ENCODE data around the gene CACNB3. TPM values are rescaled to one million over a fixed set of nuclear protein-coding genes. Genes with fewer than 3 reads are reported as not detected.
"Not testable (repeated sequence)": the region's sequence is repeated elsewhere in the genome, so short reads cannot be mapped to it uniquely, and the experiment has no call there.

CACNB3 gene
- total RNA-seq, 1 donor from 2014 or later: 11.5 TPM

DNA sequence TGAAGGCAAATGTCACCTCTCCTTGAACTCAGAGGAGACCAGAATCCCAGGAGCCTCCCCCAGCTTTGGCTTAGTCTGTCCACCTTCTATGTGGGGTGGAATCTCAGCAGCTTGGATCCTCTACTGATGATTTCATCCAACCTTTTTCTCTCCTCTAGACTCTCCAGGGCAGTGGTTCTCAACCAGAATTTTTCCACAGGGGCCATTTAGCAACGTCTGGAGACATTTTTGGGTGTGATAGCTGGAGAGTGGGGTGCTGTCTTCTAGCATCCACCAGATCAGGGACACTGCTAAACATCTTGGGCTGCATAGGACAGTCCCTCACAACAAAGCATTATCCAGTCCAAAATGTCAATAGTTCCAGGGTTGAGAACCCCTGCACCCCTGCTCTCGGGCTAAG, 38.1 kb downstream of the CACNB3 start:
- DNase-seq (ENCODE audit: low spot score): no peak
- no peaks in the 10 kb centered on the region for H3K27me3 Mint-ChIP-seq (ENCODE audit: low read depth)
- peaks cover 3% of the 10 kb centered on the region for H3K36me3 Mint-ChIP-seq (ENCODE audit: low read depth)
- no peak overlapping the region for H3K4me3 Mint-ChIP-seq (ENCODE audit: low read depth)
- peaks cover 7% of the 10 kb centered on the region for H3K4me1 Mint-ChIP-seq (ENCODE audit: low read depth)
- intact Hi-C loops (cut with micrococcal nuclease): loop anchor here (10.0 kb wide), 1 partner anchor 118 kb away; the partner anchor contains the start of genes WNT1 and WNT10B
- no peak overlapping the region for H3K27ac Mint-ChIP-seq
- H3K9me3 Mint-ChIP-seq: no peaks in the 10 kb centered on the region

DNA sequence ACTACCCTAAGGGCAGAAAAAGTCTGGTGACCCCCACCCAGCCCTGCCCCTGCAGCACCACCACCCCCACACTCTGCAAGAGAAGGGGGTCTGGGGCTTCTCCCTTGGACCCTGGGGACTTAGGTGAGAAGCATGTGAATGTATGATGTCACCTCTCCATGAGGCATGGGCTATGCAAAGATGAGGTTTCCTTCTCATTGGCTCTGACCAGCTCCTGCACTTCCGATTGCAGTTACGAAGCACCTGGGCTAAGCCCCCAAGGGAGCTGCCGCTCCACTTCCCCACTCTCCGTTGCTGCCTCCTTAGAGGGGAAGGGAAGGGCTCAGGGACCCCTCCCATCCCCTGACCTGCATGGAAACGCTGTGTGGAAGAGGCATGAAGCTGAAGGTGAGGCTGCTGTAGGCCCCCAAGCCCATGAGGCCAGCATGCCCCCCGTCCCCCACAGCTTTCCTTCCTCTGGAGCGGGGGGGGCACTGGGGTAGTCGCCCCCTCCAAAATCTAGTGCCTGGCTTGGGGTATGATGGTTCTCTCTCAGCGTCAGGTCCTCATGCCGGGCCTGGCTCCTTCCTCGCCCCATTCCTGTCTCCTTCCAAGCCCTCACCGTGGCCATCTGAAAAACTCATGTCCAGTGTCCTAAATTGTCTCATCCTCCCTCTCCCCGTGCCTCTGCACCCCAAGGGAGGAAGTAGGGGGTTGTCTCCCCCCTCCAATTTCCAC, 39.1 kb downstream of the CACNB3 start:
- Mint-ChIP-seq H3K4me3 (ENCODE audit: low read depth) (no peak overlapping the region), H3K27me3 (ENCODE audit: low read depth) (peaks cover 1% of the 10 kb centered on the region), H3K4me1 (ENCODE audit: low read depth) (peaks cover 7% of the 10 kb centered on the region), H3K36me3 (ENCODE audit: low read depth) (peaks cover 6% of the 10 kb centered on the region), H3K9me3 (no peaks in the 10 kb centered on the region), H3K27ac (no peak overlapping the region)
- intact Hi-C loops (cut with micrococcal nuclease): loop anchor here (10.0 kb wide), 1 partner anchor 117 kb away; the partner anchor contains the start of genes WNT1 and WNT10B
- no peak for DNase-seq (ENCODE audit: low spot score)

DNA sequence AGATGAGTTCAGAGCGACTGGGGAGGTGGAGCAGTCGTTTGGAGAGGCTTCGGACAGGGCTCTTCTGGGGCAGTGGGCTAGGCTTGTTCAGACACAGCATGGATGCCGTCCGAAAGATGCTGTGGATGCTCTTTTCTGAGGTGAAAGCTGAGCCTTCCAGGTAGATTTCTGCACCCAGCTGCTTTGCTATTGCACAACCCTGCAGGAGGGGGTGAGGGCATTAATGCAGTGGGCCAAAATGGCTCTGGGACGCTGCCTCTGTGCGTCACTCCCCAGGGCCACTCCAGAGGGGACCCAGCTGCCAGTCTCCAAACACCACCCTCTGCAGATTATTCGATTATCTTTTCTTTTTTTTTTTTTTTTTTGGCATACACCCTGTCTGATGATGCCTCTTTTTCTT, 39.7 kb downstream of the CACNB3 start:
- peaks cover 3% of the 10 kb centered on the region for H3K4me1 Mint-ChIP-seq (ENCODE audit: low read depth)
- DNase-seq (ENCODE audit: low spot score): no peak
- intact Hi-C loops (cut with micrococcal nuclease): loop anchor here (10.0 kb wide), 1 partner anchor 117 kb away; the partner anchor contains the start of genes WNT1 and WNT10B
- no peak overlapping the region for H3K27ac Mint-ChIP-seq
- no peak overlapping the region for H3K4me3 Mint-ChIP-seq (ENCODE audit: low read depth)
- H3K9me3 Mint-ChIP-seq: no peaks in the 10 kb centered on the region
- peaks cover 5% of the 10 kb centered on the region for H3K27me3 Mint-ChIP-seq (ENCODE audit: low read depth)
- H3K36me3 Mint-ChIP-seq (ENCODE audit: low read depth): peaks cover 6% of the 10 kb centered on the region

DNA sequence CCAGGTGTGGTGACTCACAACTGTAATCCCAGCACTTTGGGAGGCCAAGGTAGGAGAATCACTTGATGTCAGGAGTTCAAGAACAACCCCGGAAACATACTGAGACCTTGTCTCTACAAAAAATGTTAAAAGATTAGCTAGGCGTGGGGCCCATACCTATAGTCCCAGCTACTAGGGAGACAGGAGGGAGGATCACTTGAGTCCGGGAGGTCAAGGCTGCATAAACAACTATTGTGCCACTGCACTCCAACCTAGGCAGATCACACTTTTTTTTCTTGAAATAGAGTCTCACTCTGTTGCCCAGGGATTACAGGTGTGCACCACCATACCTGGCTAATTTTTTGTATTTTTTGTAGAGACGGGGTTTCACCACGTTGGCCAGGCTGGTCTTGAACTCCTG, 41.3 kb downstream of the CACNB3 start:
- Mint-ChIP-seq H3K9me3 (no peaks in the 10 kb centered on the region), H3K4me1 (ENCODE audit: low read depth) (peaks cover 6% of the 10 kb centered on the region), H3K36me3 (ENCODE audit: low read depth) (peaks cover 6% of the 10 kb centered on the region), H3K27ac (no peak overlapping the region), H3K4me3 (ENCODE audit: low read depth) (no peak overlapping the region), H3K27me3 (ENCODE audit: low read depth) (peaks cover 20% of the 10 kb centered on the region)
- DNase-seq (ENCODE audit: low spot score): no peak
- intact Hi-C loops (cut with micrococcal nuclease): loop anchor here (10.0 kb wide), 1 partner anchor 115 kb away; the partner anchor contains the start of genes WNT1 and WNT10B

DNA sequence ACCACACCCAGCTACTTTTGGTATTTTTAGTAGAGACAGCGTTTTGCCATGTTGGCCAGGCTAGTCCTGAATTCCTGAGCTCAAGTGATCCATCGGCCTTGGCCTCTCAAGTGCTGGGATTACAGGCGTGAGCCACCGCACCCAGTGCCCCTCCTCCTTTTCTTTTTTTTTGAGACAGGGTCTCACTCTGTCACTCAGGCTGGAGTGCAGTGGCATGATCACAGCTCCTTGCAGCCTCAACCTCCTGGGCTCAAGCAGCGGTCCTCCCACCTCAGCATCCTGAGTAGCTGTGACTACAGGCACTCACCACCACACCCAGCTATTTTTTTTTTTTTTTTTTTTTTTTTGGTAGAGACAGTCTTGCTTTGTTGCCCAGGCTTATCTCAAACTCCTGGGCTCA, 41.9 kb downstream of the CACNB3 start:
- H3K4me3 Mint-ChIP-seq (ENCODE audit: low read depth); H3K9me3 Mint-ChIP-seq; DNase-seq (ENCODE audit: low spot score); H3K27ac Mint-ChIP-seq; intact Hi-C loops (cut with micrococcal nuclease); H3K36me3 Mint-ChIP-seq (ENCODE audit: low read depth): not testable (repeated sequence)
- Mint-ChIP-seq H3K27me3 (ENCODE audit: low read depth) (peaks cover 27% of the 10 kb centered on the region), H3K4me1 (ENCODE audit: low read depth) (peaks cover 12% of the 10 kb centered on the region)

DNA sequence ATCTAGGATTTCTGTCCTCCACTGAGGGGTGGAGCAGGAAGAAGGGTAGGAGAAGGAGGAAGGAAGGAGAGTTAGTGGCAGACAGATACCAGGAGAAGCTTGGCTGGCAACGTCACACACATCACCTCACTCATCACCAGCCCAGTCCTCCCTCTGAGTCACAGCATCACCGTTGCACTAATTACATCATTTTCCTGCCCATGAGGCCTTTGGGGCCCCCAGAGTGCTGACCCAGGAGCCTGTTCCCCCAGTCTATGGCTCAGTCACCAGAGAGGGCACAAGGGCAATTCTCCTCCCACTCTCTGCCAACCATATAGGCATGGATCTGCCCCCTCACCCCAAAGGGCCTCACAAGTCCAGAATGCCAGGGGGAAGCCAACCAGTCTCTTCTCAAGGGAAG, 42.8 kb downstream of the CACNB3 start:
- peaks cover 19% of the 10 kb centered on the region for H3K4me1 Mint-ChIP-seq (ENCODE audit: low read depth)
- H3K27me3 Mint-ChIP-seq (ENCODE audit: low read depth): peaks cover 27% of the 10 kb centered on the region
- H3K4me3 Mint-ChIP-seq (ENCODE audit: low read depth): no peak overlapping the region
- H3K9me3 Mint-ChIP-seq: no peaks in the 10 kb centered on the region
- intact Hi-C loops (cut with micrococcal nuclease): no loop called here
- no peak overlapping the region for H3K27ac Mint-ChIP-seq
- peaks cover 6% of the 10 kb centered on the region for H3K36me3 Mint-ChIP-seq (ENCODE audit: low read depth)
- no peak for DNase-seq (ENCODE audit: low spot score)

DNA sequence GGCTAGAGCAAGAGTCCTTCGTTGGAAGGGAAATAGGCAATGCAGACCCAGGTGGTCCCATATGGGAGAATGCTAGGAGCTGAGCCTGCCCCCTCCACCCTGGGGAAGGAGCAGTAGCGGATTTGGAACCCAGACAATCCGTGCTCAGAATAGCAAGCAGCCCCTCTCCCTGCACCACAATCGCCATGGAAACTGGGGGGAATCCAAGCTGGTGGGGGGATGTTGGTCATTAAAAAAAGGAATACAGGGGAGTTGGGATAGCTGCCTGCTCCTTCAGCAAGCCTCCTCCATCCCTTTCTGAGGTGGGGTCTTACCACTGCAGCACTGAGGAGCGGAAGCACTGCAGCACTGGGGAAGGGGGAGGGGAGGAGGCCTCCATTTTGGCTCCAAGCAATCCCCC, 44.5 kb downstream of the CACNB3 start:
- intact Hi-C loops (cut with micrococcal nuclease): no loop called here
- H3K36me3 Mint-ChIP-seq (ENCODE audit: low read depth): peaks cover 6% of the 10 kb centered on the region
- H3K27me3 Mint-ChIP-seq (ENCODE audit: low read depth): peaks cover 27% of the 10 kb centered on the region
- no peak for DNase-seq (ENCODE audit: low spot score)
- H3K4me3 Mint-ChIP-seq (ENCODE audit: low read depth): no peak overlapping the region
- H3K27ac Mint-ChIP-seq: no peak overlapping the region
- no peaks in the 10 kb centered on the region for H3K9me3 Mint-ChIP-seq
- peaks cover 20% of the 10 kb centered on the region for H3K4me1 Mint-ChIP-seq (ENCODE audit: low read depth)

DNA sequence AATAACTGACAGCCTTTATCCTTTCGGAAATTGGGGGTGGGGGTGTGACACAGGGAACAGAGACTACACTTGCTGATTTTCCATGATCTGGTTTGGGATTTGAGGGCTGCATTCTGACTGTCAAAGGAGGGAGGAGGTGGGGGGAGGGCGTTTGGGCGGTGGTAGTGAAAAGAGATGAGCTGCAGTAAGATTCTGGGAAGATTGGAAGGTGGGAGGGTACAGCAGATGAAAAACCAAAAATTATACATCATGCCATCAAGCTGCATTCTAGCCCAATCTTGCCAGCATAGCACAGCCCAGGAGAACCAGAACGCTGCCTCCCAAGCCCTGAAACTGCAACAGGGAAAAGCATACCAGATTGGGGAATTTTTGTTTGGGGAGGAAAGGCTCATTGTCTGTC, 45.0 kb downstream of the CACNB3 start:
- Mint-ChIP-seq H3K4me1 (ENCODE audit: low read depth) (peaks cover 20% of the 10 kb centered on the region), H3K27ac (no peak overlapping the region), H3K36me3 (ENCODE audit: low read depth) (peaks cover 6% of the 10 kb centered on the region), H3K27me3 (ENCODE audit: low read depth) (peaks cover 27% of the 10 kb centered on the region), H3K9me3 (no peaks in the 10 kb centered on the region), H3K4me3 (ENCODE audit: low read depth) (no peak overlapping the region)
- intact Hi-C loops (cut with micrococcal nuclease): no loop called here
- no peak for DNase-seq (ENCODE audit: low spot score)

DNA sequence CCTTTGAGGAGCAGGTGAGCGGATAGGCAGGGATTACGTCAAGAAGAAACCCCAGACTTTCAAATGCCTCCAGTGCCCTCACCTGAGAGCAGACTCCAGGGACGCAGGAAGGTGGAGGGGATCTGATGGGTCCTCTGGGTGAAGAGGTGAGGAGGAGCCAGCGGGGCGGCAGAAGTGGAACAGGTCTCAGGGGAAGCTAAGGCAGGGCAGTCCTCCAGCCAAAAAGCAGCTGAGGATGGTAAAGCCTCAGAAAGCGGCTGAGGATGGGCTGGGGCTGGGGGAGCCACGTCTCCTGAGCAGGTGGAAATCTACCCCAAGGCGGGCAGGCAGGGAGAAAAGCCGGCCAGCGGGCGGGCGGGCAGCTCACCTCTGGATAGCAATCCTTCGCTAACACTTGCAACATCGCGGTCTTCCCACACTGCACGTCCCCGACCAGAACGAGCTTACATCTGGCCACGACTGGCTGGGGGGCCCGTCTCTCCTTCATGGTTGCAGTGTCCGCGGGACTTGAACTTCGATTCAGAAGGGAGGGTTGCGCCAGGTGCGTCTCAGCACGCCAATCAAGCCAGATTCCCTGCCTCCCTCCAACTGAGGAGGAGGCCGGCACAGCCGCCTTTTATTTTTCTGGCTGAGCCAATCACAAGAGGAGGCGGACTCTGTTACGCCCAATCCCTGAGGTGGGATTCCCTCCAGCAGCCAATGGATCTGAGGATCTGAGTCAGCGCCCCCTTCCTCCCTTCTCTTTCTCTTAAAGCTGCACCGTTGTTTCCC, 47.2 kb downstream of the CACNB3 start, which contains the start of gene RND1:
RND1 (minus strand) TSS at position 590 of the 771 bp plus-strand sequence; CDS start at position 487, 103 bp downstream.
- Mint-ChIP-seq H3K4me1 (ENCODE audit: low read depth) (peaks cover 20% of the 10 kb centered on the region), H3K27ac (peak within 1 kb of the TSS; percentile 82), H3K36me3 (ENCODE audit: low read depth) (peaks cover 6% of the 10 kb centered on the region), H3K4me3 (ENCODE audit: low read depth) (peak within 1 kb of the TSS; percentile 88), H3K9me3 (no peaks in the 10 kb centered on the region), H3K27me3 (ENCODE audit: low read depth) (peaks cover 27% of the 10 kb centered on the region)
- intact Hi-C loops (cut with micrococcal nuclease): loop anchor here (1.0 kb wide), 1 partner anchor 12 kb away; no protein-coding TSS in a partner anchor
- peak; percentile 82 for DNase-seq (ENCODE audit: low spot score)

DNA sequence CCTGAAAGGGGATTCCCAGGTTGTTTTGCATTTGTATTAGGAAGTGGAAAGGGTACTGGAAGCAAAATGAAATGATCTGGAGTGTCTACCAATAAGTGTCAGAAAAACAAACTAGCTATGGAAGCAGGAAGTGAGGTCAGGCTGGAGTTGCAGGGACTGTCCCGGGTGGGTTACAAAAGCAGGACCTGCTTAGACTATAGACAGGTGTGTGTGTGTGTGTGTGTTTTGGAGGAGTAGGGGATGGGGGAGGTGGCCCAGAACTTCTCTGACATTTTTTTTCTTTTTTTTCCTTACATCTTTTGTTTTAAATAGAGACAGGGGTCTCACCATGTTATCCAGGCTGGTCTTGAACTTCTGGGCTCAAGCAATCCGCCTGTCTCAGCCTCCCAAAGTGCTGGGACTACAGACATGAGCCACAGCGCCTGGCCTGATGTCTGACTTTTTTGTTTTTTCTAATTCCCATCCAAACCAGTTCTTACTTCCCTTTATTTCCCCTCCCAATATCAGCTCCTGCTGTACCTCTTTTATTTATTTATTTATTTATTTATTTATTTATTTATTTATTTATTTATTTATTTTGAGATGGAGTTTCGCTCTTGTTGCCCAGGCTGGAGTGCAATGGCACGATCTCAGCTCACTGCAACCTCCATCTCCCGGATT, 47.9 kb downstream of the CACNB3 start:
- Mint-ChIP-seq H3K27me3 (ENCODE audit: low read depth) (peaks cover 27% of the 10 kb centered on the region), H3K4me3 (ENCODE audit: low read depth) (peak overlapping the region; percentile 88), H3K9me3 (no peaks in the 10 kb centered on the region), H3K4me1 (ENCODE audit: low read depth) (peaks cover 20% of the 10 kb centered on the region), H3K36me3 (ENCODE audit: low read depth) (peaks cover 6% of the 10 kb centered on the region), H3K27ac (peak overlapping the region; percentile 82)
- intact Hi-C loops (cut with micrococcal nuclease): no loop called here
- DNase-seq (ENCODE audit: low spot score): no peak

DNA sequence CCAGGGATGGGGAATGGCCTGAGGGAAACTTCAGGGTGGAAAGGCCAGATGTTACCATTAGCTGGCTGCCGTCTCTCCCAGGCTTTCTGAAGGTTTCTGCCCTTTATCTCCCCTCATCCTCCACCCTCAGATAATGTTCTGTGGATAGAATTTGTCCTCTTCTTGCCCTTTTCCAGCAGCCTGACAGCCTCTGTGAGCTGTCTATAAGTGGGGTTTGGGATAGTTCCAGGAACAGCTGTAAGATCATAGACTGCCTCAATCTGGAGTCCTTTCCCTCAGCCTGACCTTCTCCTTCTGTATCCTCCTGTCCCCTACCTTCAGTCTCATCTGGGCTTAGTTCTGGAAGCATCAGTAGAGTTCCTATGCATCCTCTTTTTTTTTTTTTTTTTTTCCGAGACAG, 50.2 kb downstream of the CACNB3 start:
- no peak for DNase-seq (ENCODE audit: low spot score)
- Mint-ChIP-seq H3K27me3 (ENCODE audit: low read depth) (peaks cover 29% of the 10 kb centered on the region), H3K27ac (no peak overlapping the region), H3K9me3 (no peaks in the 10 kb centered on the region), H3K36me3 (ENCODE audit: low read depth) (no peaks in the 10 kb centered on the region), H3K4me1 (ENCODE audit: low read depth) (peaks cover 20% of the 10 kb centered on the region), H3K4me3 (ENCODE audit: low read depth) (no peak overlapping the region)
- intact Hi-C loops (cut with micrococcal nuclease): no loop called here

DNA sequence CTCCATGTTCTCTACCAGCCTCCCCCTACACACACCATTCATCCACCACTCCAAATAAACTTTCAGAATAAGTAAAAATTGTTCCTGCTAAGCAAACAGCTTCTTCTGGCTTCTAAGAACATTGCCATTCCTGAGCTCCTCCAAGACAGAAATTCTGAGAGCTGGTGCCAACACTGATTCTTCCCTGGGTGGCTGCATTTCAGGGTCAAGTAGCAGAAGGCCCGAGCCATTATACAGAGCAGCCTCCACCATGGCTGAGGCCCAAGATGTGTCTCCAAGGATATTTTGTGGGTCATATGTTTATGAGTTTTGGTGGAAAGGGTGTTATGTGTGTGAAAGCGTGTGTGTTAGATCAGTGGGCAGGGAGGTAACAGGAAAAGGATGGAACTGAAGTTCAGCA, 50.9 kb downstream of the CACNB3 start:
- peaks cover 22% of the 10 kb centered on the region for H3K27me3 Mint-ChIP-seq (ENCODE audit: low read depth)
- peaks cover 16% of the 10 kb centered on the region for H3K4me1 Mint-ChIP-seq (ENCODE audit: low read depth)
- no peak for DNase-seq (ENCODE audit: low spot score)
- no peak overlapping the region for H3K27ac Mint-ChIP-seq
- intact Hi-C loops (cut with micrococcal nuclease): no loop called here
- H3K4me3 Mint-ChIP-seq (ENCODE audit: low read depth): no peak overlapping the region
- H3K9me3 Mint-ChIP-seq: no peaks in the 10 kb centered on the region
- no peaks in the 10 kb centered on the region for H3K36me3 Mint-ChIP-seq (ENCODE audit: low read depth)

Measured in activated T-helper 2 cell treated with anti-CD3 and anti-CD28 coated beads, Interferon-gamma antibody, Interleukin-2, Interleukin-4, amounts not matched to agents 10 μg/mL and 5 μg/mL and 100 μg/mL, durations not matched to agents 14 hours and 24 hours and 36 hours (primary cell).